ENCODE measurements around the gene CACNA2D2.

The CACNA2D2 gene

DNA sequence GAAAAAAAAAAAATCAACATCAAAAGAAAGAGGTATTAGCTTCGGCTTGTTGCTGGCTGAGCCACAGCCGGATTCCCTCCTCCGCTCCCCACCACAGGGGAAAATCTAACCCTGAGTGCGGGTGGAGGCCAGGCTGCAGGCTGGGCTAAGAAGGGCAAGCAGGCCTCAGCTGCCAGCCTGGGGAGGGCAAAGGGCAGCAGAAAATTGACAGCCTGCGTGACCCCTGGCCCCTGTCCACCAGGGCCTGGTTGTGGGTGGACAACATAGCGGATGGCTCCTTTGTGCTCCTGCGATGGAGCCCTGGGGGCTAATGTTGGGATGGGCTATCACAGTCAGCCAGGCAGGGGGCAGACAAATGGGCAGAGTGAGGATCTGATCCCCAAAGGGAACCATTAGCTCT lies 25.4 kb downstream of the CACNA2D2 start:
- no peak for DNase-seq (ENCODE audit: low read depth in 1 of 2, low spot score in 1 of 2)
- Histone ChIP-seq H3K27ac (replicated peaks) (no peak overlapping the region), H3K4me3 (replicated peaks; ENCODE audit: insufficient read depth, low read length) (no peak overlapping the region), H3K27me3 (ENCODE audit: insufficient read depth, poor library complexity, severe bottlenecking) (peaks cover 3% of the 10 kb centered on the region)
- no peak for TF ChIP-seq GABPA (IDR thresholded peaks at IDR 0.05; ENCODE audit: low read depth)
- TF ChIP-seq, protein P1, sequence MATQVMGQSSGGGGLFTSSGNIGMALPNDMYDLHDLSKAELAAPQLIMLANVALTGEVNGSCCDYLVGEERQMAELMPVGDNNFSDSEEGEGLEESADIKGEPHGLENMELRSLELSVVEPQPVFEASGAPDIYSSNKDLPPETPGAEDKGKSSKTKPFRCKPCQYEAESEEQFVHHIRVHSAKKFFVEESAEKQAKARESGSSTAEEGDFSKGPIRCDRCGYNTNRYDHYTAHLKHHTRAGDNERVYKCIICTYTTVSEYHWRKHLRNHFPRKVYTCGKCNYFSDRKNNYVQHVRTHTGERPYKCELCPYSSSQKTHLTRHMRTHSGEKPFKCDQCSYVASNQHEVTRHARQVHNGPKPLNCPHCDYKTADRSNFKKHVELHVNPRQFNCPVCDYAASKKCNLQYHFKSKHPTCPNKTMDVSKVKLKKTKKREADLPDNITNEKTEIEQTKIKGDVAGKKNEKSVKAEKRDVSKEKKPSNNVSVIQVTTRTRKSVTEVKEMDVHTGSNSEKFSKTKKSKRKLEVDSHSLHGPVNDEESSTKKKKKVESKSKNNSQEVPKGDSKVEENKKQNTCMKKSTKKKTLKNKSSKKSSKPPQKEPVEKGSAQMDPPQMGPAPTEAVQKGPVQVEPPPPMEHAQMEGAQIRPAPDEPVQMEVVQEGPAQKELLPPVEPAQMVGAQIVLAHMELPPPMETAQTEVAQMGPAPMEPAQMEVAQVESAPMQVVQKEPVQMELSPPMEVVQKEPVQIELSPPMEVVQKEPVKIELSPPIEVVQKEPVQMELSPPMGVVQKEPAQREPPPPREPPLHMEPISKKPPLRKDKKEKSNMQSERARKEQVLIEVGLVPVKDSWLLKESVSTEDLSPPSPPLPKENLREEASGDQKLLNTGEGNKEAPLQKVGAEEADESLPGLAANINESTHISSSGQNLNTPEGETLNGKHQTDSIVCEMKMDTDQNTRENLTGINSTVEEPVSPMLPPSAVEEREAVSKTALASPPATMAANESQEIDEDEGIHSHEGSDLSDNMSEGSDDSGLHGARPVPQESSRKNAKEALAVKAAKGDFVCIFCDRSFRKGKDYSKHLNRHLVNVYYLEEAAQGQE (IDR thresholded peaks at IDR 0.05; ENCODE audit: insufficient replicate concordance, low read depth), result no peak
- TF ChIP-seq SPI1 (IDR thresholded peaks at IDR 0.05; ENCODE audit: borderline replicate concordance, low read depth), result no peak
- no peak for TF ChIP-seq CTCF (IDR thresholded peaks at IDR 0.05; ENCODE audit: insufficient read depth, low read length)
- TF ChIP-seq POLR2AphosphoS5 (IDR thresholded peaks at IDR 0.05; ENCODE audit: low read depth), result no peak

DNA sequence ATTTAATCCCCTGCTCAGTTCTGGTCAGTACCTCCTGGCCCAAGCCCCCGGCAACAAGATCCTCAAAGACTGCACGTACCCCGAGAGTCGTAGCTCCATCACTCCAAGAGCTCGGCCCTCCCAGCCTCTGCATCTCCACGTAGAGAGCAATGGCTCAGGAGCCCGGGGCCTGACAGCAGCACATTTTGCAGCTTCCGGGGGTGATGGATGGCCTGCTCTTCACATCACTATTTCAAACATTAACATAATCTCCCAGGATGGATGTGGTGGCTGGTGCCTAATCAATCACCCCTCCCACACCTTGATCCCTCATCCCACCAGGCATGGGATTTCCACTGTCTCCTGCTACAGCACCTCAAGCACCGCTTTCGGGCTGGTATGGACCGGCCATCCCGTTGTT lies 28.1 kb downstream of the CACNA2D2 start:
- TF ChIP-seq, protein P1 (IDR thresholded peaks at IDR 0.05; ENCODE audit: insufficient replicate concordance, low read depth), result no peak
- TF ChIP-seq GABPA (IDR thresholded peaks at IDR 0.05; ENCODE audit: low read depth) (no peak), CTCF (IDR thresholded peaks at IDR 0.05; ENCODE audit: insufficient read depth, low read length) (no peak), SPI1 (IDR thresholded peaks at IDR 0.05; ENCODE audit: borderline replicate concordance, low read depth) (no peak), POLR2AphosphoS5 (IDR thresholded peaks at IDR 0.05; ENCODE audit: low read depth) (no peak)
- no peak for DNase-seq (ENCODE audit: low read depth in 1 of 2, low spot score in 1 of 2)
- no peak overlapping the region for H3K27ac ChIP-seq (replicated peaks)
- no peak overlapping the region for H3K4me3 ChIP-seq (replicated peaks; ENCODE audit: insufficient read depth, low read length)
- peaks cover 3% of the 10 kb centered on the region for H3K27me3 ChIP-seq (ENCODE audit: insufficient read depth, poor library complexity, severe bottlenecking)

DNA sequence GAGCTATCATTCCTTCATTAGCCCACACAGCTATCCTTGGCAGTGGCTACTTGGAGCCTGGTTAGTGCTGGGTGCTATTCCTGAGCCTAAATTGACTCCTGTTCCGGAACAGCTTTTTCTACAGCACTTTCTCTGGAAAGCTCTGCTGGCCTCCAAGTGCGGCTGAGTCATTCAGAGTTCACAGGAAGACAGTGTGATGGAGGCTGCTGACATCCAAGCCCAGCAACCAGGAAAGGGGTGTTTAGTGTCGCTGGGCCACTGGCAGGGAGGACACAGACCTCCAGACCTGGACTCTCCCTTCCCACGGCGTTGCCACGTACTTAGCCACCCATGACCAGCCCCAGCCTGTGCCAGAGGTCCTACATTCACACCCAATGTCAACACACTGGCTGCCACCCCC lies 28.7 kb downstream of the CACNA2D2 start:
- TF ChIP-seq SPI1 (IDR thresholded peaks at IDR 0.05; ENCODE audit: borderline replicate concordance, low read depth) (no peak), GABPA (IDR thresholded peaks at IDR 0.05; ENCODE audit: low read depth) (no peak)
- no peak overlapping the region for H3K27ac ChIP-seq (replicated peaks)
- DNase-seq (ENCODE audit: low read depth in 1 of 2, low spot score in 1 of 2), result no peak
- H3K27me3 ChIP-seq (ENCODE audit: insufficient read depth, poor library complexity, severe bottlenecking), result peaks cover 3% of the 10 kb centered on the region
- no peak overlapping the region for H3K4me3 ChIP-seq (replicated peaks; ENCODE audit: insufficient read depth, low read length)

DNA sequence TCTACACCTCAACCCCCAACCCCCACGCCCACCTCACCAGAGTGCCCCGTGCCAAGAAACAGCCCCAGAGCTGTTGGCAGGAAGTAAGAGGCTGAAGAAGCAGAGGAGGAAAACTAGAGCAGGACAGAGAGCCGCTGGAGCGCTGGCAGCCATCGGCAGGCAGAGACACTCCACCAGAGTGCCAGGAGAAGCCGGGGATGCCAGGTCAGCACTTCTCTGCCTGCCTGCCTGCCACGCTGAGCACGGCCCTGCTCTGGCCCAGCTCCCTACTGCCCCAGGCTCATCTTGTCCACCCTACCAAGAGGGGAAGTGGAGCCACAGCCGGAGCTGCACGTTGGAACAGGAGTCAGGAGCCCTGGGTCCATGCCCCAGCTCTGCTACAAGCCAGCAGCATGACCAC lies 29.7 kb downstream of the CACNA2D2 start:
- Histone ChIP-seq H3K4me3 (replicated peaks; ENCODE audit: insufficient read depth, low read length) (no peak overlapping the region), H3K27ac (replicated peaks) (no peak overlapping the region), H3K27me3 (ENCODE audit: insufficient read depth, poor library complexity, severe bottlenecking) (peaks cover 3% of the 10 kb centered on the region)
- TF ChIP-seq, protein P1 (IDR thresholded peaks at IDR 0.05; ENCODE audit: insufficient replicate concordance, low read depth), result no peak
- no peak for TF ChIP-seq POLR2AphosphoS5 (IDR thresholded peaks at IDR 0.05; ENCODE audit: low read depth)
- TF ChIP-seq CTCF (IDR thresholded peaks at IDR 0.05; ENCODE audit: insufficient read depth, low read length), result no peak
- TF ChIP-seq SPI1 (IDR thresholded peaks at IDR 0.05; ENCODE audit: borderline replicate concordance, low read depth), result no peak
- TF ChIP-seq GABPA (IDR thresholded peaks at IDR 0.05; ENCODE audit: low read depth), result no peak
- no peak for DNase-seq (ENCODE audit: low read depth in 1 of 2, low spot score in 1 of 2)
